ENCODE measurements around the gene CCDC158.

GRCh38 chr4:76267811-76268210, 153.1 kb downstream of the CCDC158 start:
- TF ChIP-seq CTCF (IDR thresholded peaks at IDR 0.05) (no peak), CEBPB (IDR thresholded peaks at IDR 0.05) (no peak)

Data from A549 (cell line).